SU-DHL-6 (cell line): ENCODE results near the gene ARHGAP27.
"Not testable (repeated sequence)": the region's sequence is repeated elsewhere in the genome, so short reads cannot be mapped to it uniquely, and the experiment has no call there.

Experiments used
- H2AFZ ChIP-seq: fragments of 200-600 bp; sonication (generic); 2 replicates; pipeline ENCODE4 v1.6.1; 2014; ENCODE audit warnings: low read depth, mild to moderate bottlenecking, moderate library complexity, mixed read lengths, antibody characterized with exemption, low read length; ENCODE audit not compliant: severe bottlenecking
- H3F3A ChIP-seq: fragments of 200-600 bp; shearing (Covaris generic); 2 replicates; pipeline ENCODE4 v1.6.0; 2016; ENCODE audit warnings: antibody characterized with exemption, mild to moderate bottlenecking; ENCODE audit not compliant: insufficient read depth
- H3K27ac ChIP-seq: fragments of 200-600 bp; sonication (generic); 2 replicates; pipeline ENCODE4 v1.5.1; 2016; ENCODE audit warnings: low read depth, mild to moderate bottlenecking, low read length, moderate library complexity, mixed read lengths
- H3K27me3 ChIP-seq: fragments of 200-600 bp; sonication (generic), shearing (Covaris generic); 2 replicates; pipeline ENCODE4 v1.6.0; 2014; ENCODE audit warnings: mild to moderate bottlenecking, low read length
- H3K36me3 ChIP-seq: fragments of 200-600 bp; sonication (generic); 2 replicates; pipeline ENCODE4 v1.6.1; 2014; ENCODE audit warnings: mild to moderate bottlenecking, low read length, mixed read lengths
- H3K4me2 ChIP-seq: fragments of 300-600, 200-600 bp; shearing (Covaris generic), sonication (generic); 2 replicates; pipeline ENCODE4 v1.6.0; 2014; ENCODE audit warnings: low read length, low read depth, mild to moderate bottlenecking; ENCODE audit not compliant: poor library complexity, severe bottlenecking
- H3K4me3 ChIP-seq: fragments of 200-600 bp; sonication (generic); 2 replicates; pipeline ENCODE4 v1.5.1; 2014; ENCODE audit warnings: antibody characterized with exemption, low read length, mild to moderate bottlenecking, mixed read lengths; ENCODE audit not compliant: insufficient read depth, poor library complexity, severe bottlenecking
- H3K79me2 ChIP-seq: fragments of 200-600 bp; sonication (generic); 2 replicates; pipeline ENCODE4 v1.6.1; 2014; ENCODE audit warnings: mild to moderate bottlenecking, low read length, moderate library complexity; ENCODE audit not compliant: insufficient read depth
- H3K9ac ChIP-seq: fragments of 200-600 bp; sonication (generic); 2 replicates; pipeline ENCODE4 v1.7.0; 2014; ENCODE audit warnings: mild to moderate bottlenecking, low read length
- H3K9me2 ChIP-seq: fragments of 200-600 bp; sonication (generic); replicated peaks from 2 replicates; pipeline ENCODE4 v1.6.1; 2014; ENCODE audit warnings: low read length; ENCODE audit not compliant: insufficient read depth
- H3K9me3 ChIP-seq: fragments of 200-600 bp; sonication (generic); 2 replicates; pipeline ENCODE4 v1.6.1; 2014; ENCODE audit warnings: low read length, mixed read lengths; ENCODE audit not compliant: insufficient read depth
- H4K20me1 ChIP-seq: fragments of 200-600 bp; sonication (generic); 2 replicates; pipeline ENCODE4 v1.6.1; 2014; ENCODE audit warnings: low read depth, mild to moderate bottlenecking, antibody characterized with exemption, low read length, moderate library complexity, mixed read lengths
- CTCF ChIP-seq: fragments of 200-600 bp; sonication (generic); IDR thresholded peaks from one replicate; pipeline ENCODE4 v1.5.1; 2017; ENCODE audit warnings: antibody characterized with exemption, mild to moderate bottlenecking, low read length, moderate library complexity; ENCODE audit not compliant: insufficient read depth, poor library complexity, severe bottlenecking
- EZH2phosphoT487 ChIP-seq: fragments of 200-600 bp; sonication (generic), shearing (Covaris generic); conservative IDR thresholded peaks from 2 replicates; pipeline ENCODE4 v1.6.1; 2018; ENCODE audit warnings: mild to moderate bottlenecking, antibody characterized with exemption, low read length, moderate library complexity, mixed read lengths

ARHGAP27 gene, protein sequence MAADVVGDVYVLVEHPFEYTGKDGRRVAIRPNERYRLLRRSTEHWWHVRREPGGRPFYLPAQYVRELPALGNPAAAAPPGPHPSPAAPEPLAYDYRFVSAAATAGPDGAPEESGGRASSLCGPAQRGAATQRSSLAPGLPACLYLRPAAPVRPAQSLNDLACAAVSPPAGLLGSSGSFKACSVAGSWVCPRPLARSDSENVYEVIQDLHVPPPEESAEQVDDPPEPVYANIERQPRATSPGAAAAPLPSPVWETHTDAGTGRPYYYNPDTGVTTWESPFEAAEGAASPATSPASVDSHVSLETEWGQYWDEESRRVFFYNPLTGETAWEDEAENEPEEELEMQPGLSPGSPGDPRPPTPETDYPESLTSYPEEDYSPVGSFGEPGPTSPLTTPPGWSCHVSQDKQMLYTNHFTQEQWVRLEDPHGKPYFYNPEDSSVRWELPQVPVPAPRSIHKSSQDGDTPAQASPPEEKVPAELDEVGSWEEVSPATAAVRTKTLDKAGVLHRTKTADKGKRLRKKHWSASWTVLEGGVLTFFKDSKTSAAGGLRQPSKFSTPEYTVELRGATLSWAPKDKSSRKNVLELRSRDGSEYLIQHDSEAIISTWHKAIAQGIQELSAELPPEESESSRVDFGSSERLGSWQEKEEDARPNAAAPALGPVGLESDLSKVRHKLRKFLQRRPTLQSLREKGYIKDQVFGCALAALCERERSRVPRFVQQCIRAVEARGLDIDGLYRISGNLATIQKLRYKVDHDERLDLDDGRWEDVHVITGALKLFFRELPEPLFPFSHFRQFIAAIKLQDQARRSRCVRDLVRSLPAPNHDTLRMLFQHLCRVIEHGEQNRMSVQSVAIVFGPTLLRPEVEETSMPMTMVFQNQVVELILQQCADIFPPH

DNA sequence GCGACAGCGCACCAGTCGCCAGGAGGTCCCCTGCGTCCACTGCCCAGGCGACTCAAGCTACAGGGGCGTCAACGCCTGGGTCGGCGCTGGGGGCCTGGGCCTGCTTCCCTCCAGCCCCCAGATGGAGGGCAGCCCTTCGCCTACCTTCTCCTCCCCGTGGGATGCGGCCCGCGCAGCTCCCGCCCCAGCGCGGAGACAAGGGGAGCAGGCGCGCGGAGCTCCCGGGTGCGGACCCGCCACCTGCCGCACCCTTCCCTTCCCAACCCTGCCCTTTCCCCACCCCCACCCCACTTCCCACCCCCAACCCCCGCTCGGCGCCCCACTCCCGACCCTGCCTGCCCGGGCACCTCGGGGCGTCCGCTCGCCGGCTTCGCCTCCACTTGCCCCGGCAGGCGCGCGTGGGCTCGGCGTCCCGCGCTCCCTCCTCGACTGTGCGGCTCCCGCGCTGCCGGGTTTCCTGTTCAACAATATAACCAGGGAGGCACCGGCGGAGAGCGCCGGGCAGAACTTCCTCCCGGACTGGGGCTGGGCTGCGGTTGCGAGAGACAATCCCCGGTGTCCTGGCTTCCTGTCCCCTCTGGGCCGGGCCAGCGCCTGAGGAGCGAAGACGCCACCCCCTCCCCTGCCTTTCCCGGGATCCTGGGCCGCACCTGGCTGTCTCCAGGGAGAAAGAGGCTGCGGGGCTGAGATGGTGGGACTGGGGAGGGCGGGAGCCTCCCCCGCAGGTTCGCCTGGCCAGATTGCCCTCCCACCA lies at the start of gene ARHGAP27:
Gene ARHGAP27, minus strand, starts transcription at position 466 of the 754 bp plus-strand sequence. CDS start 2,591 bp downstream, outside the sequence.
- H3K36me3 ChIP-seq: no peaks in the 10 kb centered on the region
- H3K4me3 ChIP-seq: no peak within 1 kb of the TSS
- H4K20me1 ChIP-seq: no peaks in the 10 kb centered on the region
- no peaks in the 10 kb centered on the region for H3K9me2 ChIP-seq
- no peaks in the 10 kb centered on the region for H3K9me3 ChIP-seq
- H3K79me2 ChIP-seq: no peaks in the 10 kb centered on the region
- peaks cover 8% of the 10 kb centered on the region for H3F3A ChIP-seq
- no peak for TF ChIP-seq CTCF
- TF ChIP-seq EZH2phosphoT487: no peak
- H3K4me2 ChIP-seq: peak within 1 kb of the TSS; percentile 57
- H3K27ac ChIP-seq: no peak within 1 kb of the TSS
- H3K9ac ChIP-seq: no peak within 1 kb of the TSS
- H2AFZ ChIP-seq: peak within 1 kb of the TSS; percentile 64
- no peaks in the 10 kb centered on the region for H3K27me3 ChIP-seq

DNA sequence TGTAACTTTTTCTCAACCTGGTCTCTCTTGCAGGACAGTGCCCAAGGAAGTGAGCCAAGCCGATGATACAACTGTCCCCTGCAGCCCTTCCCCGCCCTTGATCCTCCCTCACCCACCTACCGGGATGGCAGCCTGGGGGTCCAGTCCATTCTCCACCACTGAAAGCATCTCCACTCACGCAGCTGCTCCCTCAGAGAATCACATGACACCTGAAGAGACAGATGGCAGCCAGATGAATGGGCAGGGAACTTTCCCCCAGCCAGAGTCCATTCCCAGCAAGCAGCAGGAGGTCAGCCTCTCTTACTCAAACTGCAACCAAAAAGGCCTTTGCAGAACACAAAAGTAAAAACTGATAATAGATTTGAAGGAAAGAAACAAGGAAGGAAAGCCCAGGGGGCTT lies 49.6 kb upstream of the ARHGAP27 start:
- H3K36me3 ChIP-seq, H4K20me1 ChIP-seq, H3F3A ChIP-seq, H3K27ac ChIP-seq, H3K9me3 ChIP-seq, H3K4me2 ChIP-seq, H3K27me3 ChIP-seq, H3K79me2 ChIP-seq, H2AFZ ChIP-seq, H3K4me3 ChIP-seq, H3K9me2 ChIP-seq, H3K9ac ChIP-seq: not testable (repeated sequence)

GRCh38 chr17:45475436-45475835 lies 42.8 kb upstream of the ARHGAP27 start:
- H3K27ac ChIP-seq, H3K9ac ChIP-seq, H3K79me2 ChIP-seq, H3F3A ChIP-seq, H4K20me1 ChIP-seq, H2AFZ ChIP-seq, H3K9me2 ChIP-seq, H3K9me3 ChIP-seq, H3K4me3 ChIP-seq, H3K4me2 ChIP-seq, H3K36me3 ChIP-seq, H3K27me3 ChIP-seq: not testable (repeated sequence)

- H2AFZ ChIP-seq, H3K9ac ChIP-seq, H3K36me3 ChIP-seq, H3F3A ChIP-seq, H4K20me1 ChIP-seq, H3K9me3 ChIP-seq, H3K27ac ChIP-seq, H3K27me3 ChIP-seq, H3K79me2 ChIP-seq, H3K4me3 ChIP-seq, H3K9me2 ChIP-seq, H3K4me2 ChIP-seq: not testable (repeated sequence)
Measured at GRCh38 chr17:45472249-45472648, 39.6 kb upstream of the ARHGAP27 start.

DNA sequence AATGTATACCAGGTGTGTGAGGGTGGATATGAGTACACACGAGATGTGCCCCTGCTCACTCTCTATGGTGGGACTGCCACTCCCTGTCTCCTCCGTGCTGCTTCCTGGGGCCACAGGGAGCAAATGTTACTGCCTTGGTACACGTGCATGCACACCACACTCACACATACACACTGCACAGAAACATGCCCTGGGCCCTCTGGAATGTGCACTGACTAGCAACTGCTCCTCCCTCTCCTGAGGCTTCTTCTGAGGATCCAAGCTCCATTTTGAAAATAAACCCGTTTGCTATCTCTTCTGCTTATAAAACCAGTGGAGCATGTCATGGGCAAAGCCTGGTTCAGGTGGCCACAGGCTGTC lies 36.5 kb upstream of the ARHGAP27 start:
- H4K20me1 ChIP-seq, H3K27ac ChIP-seq, H3K9me3 ChIP-seq, H3K9me2 ChIP-seq, H3K4me2 ChIP-seq, H3F3A ChIP-seq, H3K4me3 ChIP-seq, H3K9ac ChIP-seq, H2AFZ ChIP-seq, H3K36me3 ChIP-seq, H3K27me3 ChIP-seq, H3K79me2 ChIP-seq: not testable (repeated sequence)

GRCh38 chr17:45468293-45469203 lies 35.9 kb upstream of the ARHGAP27 start:
- H3K27me3 ChIP-seq, H4K20me1 ChIP-seq, H3K36me3 ChIP-seq, H3K4me2 ChIP-seq, H3K4me3 ChIP-seq, H3K79me2 ChIP-seq, H3K9me3 ChIP-seq, H3F3A ChIP-seq, H3K9me2 ChIP-seq, H2AFZ ChIP-seq, H3K27ac ChIP-seq, H3K9ac ChIP-seq: not testable (repeated sequence)
